Inferior parietal cortex (tissue), 1 donor: Measurements from ENCODE around the gene ARL13B.
A peak's percentile ranks its signal among the peaks of the same experiment; 100 is the strongest.
"Not testable (repeated sequence)": the region's sequence is repeated elsewhere in the genome, so short reads cannot be mapped to it uniquely, and the experiment has no call there.

Experiments
- DNase-seq: peaks from one replicate; pipeline ENCODE4 v3.0.0-alpha.2; 2016; ENCODE audit errors: extremely low spot score

Gene ARL13B

GRCh38 chr3:93994056-93994455 is 14.1 kb downstream of the ARL13B start:
- DNase-seq, result no peak

- no peak for DNase-seq
These were observed 21.2 kb downstream of the ARL13B start for GRCh38 chr3:94001191-94001590.

GRCh38 chr3:94001827-94002495 is 22.0 kb downstream of the ARL13B start:
- no peak for DNase-seq

- DNase-seq, result peak; percentile 76
These were observed 24.5 kb downstream of the ARL13B start for GRCh38 chr3:94004301-94004910.

GRCh38 chr3:94008253-94008652 is 28.3 kb downstream of the ARL13B start:
- no peak for DNase-seq

GRCh38 chr3:94009608-94010007 is 29.7 kb downstream of the ARL13B start:
- no peak for DNase-seq

GRCh38 chr3:94011233-94011711 is 31.3 kb downstream of the ARL13B start:
- no peak for DNase-seq

GRCh38 chr3:94012185-94012584 is 32.2 kb downstream of the ARL13B start:
- no peak for DNase-seq

GRCh38 chr3:94015025-94015424 is 35.1 kb downstream of the ARL13B start:
- DNase-seq, result no peak

GRCh38 chr3:94019659-94020058 is 39.7 kb downstream of the ARL13B start:
- no peak for DNase-seq

GRCh38 chr3:94020293-94020692 is 40.3 kb downstream of the ARL13B start:
- no peak for DNase-seq

GRCh38 chr3:94024385-94024784 is 44.4 kb downstream of the ARL13B start:
- DNase-seq, result no peak

- DNase-seq, result no peak
These were observed 46.7 kb downstream of the ARL13B start for GRCh38 chr3:94026623-94027022.

DNA sequence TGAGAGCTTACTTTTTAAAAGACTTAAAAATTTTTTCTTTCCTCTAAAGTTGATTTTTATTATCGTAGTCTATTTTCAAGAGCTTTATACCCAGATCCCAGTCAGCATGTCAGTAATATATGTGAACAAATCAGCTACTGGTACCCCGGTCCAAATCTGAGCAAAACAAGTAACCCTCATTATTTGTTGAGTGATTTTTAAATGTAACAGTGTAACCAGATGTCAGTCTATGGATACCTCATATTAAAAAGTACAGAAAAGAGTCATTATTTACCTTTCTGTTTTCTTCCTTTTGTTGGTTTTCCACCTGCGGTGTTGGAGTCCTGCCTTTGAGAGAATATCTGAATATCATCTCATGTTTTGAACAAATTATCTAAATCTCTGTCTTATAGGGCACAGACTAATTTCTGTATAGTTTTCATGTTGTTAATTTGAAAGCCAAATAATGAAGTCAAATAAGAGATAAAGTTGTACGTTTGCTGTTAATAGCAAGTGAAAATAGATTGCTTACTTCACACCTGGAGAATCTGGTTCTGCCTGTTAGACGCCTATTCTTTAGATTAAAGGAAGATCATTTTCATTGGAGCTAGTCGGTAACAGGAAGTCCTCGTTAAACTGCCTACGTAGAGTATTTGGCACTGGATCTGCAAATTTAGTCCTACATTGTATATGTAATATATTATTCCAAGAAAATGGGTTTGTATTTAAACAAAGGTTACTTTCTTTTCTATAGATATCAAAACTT is 48.3 kb downstream of the ARL13B start, which contains the start of gene STX19:
Gene STX19 (minus strand): TSS at position 505 of the 745 bp plus-strand sequence. CDS start 13,328 bp downstream, outside the sequence.
- DNase-seq, result no peak

DNA sequence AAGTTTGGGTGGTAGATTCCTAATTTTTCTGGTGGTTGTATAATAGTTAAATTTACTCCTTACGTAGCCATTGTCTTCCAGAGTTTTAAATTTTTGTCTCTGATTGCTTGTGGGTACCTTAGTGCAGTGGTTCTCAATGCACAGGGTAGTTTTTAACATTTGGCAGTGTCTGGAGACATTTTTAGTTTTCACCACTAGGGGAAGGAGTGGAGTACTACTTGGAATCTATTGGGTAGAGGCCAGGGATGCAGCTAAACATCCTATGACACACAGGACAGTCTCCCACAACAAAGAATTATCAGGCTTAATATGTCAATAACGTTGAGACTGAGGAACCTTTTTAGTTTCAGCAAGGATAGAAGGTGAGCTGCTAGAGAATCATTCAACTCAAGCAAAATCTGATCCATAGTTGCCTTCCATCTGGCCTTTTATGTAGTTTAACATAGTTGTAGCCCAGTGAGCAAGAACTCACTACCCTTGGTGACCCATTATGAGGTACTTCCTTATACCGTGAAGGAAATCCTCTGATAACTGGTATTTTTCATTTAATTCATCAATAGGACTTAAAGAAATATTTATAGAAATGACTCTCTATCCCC is 57.1 kb downstream of the ARL13B start:
- no peak for DNase-seq

DNA sequence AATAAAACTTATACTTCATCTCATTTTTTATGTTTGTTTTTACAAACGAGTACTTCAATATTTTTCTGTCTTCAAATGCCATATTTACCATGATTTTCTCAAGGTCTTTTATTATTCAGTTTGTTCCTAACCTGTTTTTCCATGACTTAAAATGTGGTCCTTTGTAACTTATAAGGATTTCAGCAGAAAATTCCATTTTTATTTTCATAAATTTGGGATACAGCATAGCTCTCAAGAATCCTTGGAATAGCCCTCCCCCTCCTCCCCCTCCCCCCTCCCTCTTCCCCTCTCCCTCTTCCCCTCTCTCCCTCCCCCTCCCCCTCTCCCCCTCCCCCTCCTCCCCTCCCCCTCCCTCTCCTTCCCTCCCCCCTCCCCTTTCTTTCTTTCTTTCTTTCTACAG is 63.3 kb downstream of the ARL13B start:
- DNase-seq, result no peak

DNA sequence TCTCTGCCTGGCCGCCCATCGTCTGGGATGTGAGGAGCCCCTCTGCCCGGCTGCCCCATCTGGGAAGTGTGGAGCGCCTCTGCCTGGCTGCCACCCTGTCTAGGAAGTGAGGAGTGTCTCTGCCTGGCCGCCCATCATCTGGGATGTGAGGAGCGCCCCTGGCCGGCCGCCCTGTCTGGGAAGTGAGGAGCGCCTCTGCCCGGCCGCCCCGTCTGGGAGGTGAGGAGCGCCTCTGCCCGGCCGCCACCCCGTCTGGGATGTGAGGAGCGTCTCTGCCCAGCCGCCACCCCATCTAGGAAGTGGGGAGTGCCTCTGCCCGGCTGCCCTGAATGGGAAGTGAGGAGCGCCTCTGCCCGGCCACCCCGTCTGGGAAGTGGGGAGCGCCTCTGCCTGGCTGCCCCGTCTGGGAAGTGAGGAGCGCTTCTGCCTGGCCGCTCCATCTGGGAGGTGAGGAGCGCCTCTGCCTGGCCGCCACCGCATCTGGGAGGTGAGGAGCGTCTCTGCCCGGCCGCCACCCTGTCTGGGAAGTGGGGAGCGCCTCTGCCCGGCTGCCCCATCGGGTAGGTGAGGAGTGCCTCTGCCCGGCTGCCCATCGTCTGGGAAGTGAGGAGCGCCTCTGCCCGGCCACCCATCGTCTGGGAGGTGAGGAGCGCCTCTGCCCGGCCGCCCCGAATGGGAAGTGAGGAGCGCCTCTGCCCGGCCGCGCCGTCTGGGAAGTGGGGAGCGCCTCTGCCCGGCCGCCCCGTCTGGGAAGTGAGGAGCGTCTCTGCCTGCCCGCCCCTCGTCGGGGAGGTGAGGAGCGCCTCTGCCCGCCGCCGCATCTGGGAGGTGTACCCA is 64.4 kb downstream of the ARL13B start:
- DNase-seq, result not testable (repeated sequence)

GRCh38 chr3:94046533-94046932 is 66.6 kb downstream of the ARL13B start:
- DNase-seq, result no peak

DNA sequence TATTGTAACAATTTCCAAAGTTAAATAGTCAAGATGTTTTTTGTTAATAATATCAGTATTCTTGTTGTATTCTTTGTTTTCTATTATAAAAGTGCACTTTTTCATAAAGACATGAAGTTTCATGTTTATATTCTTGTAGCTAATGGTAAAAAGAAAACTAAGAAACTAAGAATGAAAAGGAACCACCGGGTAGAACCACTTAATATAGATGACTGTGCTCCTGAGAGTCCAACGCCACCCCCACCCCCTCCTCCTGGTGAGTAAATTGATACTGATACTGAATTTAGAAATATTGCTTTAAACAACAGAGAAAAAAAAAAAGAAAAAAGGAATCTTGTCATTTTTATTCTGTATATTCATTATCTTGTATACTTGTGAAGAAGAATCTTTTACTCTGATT is 69.3 kb downstream of the ARL13B start:
- no peak for DNase-seq

GRCh38 chr3:94050546-94050945 is 70.6 kb downstream of the ARL13B start:
- DNase-seq, result no peak

DNA sequence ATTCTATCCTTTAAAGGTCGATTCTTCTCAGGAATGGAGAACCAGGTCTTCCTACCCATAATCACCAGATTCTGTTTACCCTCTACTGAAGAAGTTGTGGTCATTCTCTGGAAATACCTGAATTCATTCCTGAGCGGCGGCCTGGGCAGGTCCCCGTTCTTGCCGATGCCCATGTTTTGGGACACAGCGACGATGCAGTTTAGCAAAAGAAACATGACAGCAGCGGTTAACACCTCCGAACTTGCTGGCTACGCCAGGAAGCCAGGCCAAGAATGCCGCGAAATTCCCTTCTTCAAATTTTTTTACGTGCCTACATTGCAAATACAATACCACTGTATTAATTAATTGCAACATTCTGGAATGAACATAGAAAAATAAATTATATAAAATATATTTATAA is 81.3 kb downstream of the ARL13B start:
- no peak for DNase-seq
